NK-92 (cell line): ENCODE results near the gene PDSS2.
"Not testable (repeated sequence)": the region's sequence is repeated elsewhere in the genome, so short reads cannot be mapped to it uniquely, and the experiment has no call there.

Source experiments
- DNase-seq: peaks from one replicate; lab custom pipeline; 2025; ENCODE audit not compliant: unreplicated experiment; lab: John Stamatoyannopoulos, UW

The PDSS2 gene

GRCh38 chr6:107329063-107329860 is 130.1 kb downstream of the PDSS2 start:
- no peak for DNase-seq

- DNase-seq: no peak
Observed at GRCh38 chr6:107328081-107328480, 131.3 kb downstream of the PDSS2 start.

DNA sequence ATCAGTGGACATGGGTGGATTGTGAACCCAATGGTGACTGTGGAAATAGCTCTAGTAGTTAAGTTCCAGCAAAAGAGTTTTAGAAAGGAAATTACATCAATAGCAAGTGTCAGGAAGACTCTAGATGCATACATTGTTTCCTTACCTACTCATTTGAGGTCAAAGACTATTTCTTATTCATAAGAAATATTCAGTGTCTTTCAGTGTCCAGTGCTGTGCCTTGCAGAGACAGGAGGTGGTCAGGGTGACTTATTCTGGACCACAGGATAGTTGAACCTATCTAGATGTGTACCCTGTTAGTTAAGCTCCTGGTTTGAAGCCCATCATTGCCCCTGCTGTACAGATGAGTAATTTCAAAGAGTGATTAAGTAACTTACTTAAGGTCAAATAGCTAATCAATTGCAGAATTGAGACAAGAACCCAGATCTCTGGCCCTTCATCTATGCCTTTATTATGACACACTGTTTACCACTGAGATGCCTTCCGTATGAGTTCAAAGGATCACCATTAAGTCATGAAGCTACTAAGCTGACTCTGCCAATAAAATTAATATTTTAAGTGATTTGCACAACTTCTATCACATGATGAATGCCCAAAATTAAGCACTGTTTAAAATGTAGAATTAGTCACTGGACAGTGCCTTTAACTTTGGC is 136.1 kb downstream of the PDSS2 start:
- DNase-seq: no peak

GRCh38 chr6:107321793-107322192 is 137.6 kb downstream of the PDSS2 start:
- no peak for DNase-seq

DNA sequence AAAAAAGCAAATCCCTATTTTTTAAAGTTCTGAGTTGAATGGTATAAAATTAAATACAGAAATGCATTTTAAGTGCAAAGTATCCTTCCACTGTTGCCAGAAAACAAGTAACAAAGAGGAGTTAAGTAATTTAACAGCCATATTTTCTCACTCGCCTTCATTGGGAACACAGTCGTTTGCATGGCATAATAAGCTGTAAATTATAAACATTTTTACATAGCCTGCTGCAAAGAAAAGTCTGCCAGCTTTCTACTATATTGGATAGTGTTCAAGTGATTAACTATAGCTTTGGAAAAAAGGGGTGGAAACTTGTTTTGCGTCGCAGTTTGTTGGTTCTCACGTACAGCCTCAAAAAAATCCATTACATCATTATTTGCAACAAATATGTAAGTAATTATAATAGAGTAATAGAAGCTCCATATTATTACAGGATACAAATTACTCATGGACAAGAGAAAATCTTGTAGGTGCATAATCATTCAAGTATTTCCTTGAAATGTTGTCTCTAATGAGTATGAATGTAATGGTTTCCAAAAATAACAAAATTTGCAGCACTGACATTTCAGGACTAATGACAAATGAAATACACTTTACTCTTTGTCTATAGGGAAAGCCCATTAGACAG is 139.3 kb downstream of the PDSS2 start:
- DNase-seq: no peak

- no peak for DNase-seq
Observed at GRCh38 chr6:107318100-107318736, 141.1 kb downstream of the PDSS2 start.

DNA sequence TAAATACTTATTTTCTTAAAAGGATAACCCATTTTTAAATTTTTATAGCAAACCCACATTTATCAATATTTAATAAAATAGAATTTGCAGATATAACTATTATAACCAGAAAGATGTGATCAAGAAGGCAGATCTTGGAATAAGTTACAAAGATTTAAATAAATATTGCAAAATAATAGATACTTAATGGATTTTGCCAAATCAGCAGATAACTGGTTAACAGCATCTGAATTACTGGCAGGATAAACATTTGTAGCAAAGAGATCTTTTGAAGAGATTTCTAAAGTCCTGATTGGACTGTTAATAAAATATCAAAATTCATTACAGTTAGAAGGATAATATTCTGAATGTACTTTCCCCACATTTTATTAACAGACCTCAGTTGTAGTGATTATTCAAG is 144.2 kb downstream of the PDSS2 start:
- DNase-seq: no peak

GRCh38 chr6:107314531-107314939 is 144.8 kb downstream of the PDSS2 start:
- DNase-seq: no peak

- no peak for DNase-seq
Observed at GRCh38 chr6:107313776-107314175, 145.6 kb downstream of the PDSS2 start.

DNA sequence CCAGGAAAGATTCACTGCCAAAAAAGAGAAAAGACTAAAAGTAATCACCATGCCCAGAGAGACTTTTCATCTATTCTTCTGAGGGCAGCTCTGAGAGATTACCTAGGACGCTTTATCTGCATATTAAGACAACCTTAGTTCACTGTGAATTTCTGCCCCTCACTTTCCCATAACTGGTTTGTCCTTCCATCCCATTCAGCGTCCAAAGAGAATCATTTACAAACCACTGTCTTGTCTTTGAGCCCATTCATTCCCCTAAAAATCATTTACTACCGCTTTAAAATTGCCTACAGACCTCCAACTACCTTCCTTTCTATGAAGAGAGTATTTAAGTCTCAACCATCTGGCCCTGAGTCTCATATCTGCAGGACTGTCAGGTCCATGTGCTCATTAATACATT is 149.0 kb downstream of the PDSS2 start:
- DNase-seq: no peak

DNA sequence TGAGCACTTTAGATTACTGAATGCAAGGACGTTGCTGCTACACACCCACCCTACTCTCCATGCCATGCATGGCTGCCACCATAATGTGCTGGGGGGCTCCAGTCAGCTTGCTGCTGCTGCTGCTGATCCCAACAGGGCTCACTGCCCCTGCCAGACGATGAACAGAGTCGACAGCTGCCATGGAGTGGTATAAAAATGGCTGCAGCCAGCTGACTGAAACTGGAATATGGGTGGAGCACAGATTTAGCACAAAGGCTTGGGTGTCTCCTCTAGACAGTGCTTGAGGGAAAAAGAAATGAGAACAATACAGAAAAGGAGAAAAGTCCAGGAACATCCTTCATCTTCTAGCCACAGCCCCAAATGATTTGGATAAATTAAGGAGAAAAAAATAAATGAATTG is 150.7 kb downstream of the PDSS2 start:
- no peak for DNase-seq

DNA sequence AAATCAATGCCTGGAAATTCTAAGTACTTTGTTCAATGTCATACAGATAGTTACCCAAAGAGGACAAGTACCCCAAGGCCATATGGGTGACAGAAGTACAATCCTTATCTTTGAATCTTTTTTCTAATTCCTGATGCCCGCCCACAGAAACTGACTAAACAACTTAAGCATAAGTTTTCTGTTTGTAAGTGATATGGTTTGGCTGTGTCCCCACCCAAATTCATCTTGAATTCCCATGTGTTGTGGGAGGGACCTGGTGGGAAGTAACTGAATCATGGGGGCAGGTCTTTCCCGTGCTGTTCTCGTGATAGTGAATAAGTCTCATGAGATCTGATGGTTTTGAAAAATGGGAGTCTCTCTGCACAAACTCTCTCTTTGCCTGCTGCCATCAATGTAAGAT is 153.4 kb downstream of the PDSS2 start:
- DNase-seq: not testable (repeated sequence)

DNA sequence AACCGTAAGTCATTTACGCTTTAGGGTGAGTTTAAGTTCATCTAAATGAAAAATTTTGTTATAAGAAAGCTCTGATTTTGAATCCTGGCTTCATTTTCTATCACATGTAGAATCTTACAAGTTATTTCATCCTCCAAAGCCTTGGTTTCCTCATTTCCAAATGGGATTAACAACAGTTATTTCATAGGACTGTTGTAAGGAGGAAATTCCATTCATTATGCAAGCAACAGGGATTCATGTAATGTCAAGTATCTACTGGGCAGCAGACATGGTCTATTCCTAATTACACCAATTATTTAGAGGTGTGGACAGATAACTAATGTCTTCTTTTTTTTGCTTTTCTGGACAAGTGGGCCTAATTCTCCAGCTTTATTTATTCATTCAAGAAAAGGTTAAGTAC is 154.0 kb downstream of the PDSS2 start:
- DNase-seq: no peak

DNA sequence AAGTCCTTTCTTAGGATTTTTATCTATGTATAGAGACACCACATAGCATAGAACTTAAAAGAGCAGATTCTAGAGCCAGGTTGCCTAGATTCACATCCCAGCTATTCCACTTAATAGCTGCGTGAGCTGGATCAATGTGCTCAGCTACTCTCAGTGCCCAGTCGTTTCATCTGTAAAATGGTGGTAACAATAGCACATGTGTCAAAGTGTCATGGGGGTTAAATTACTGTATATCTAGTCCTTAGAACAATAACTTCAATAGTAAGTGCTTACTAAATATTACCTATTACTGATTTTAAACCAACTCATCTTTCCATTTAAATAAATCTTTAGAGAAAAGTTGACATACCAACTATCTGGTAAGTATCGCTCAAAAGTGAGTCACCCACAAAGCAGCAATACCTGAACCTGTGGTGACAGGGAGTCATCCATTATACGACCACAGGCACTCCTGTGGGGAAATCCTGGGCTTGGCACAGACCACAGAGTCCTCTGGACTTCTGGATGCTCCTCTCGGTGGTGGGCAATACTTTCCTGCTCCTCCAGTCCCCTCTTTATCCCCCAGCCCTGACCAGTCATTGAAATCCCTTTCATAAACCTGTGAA is 154.8 kb downstream of the PDSS2 start:
- no peak for DNase-seq

GRCh38 chr6:107293350-107293749 is 166.0 kb downstream of the PDSS2 start:
- no peak for DNase-seq

DNA sequence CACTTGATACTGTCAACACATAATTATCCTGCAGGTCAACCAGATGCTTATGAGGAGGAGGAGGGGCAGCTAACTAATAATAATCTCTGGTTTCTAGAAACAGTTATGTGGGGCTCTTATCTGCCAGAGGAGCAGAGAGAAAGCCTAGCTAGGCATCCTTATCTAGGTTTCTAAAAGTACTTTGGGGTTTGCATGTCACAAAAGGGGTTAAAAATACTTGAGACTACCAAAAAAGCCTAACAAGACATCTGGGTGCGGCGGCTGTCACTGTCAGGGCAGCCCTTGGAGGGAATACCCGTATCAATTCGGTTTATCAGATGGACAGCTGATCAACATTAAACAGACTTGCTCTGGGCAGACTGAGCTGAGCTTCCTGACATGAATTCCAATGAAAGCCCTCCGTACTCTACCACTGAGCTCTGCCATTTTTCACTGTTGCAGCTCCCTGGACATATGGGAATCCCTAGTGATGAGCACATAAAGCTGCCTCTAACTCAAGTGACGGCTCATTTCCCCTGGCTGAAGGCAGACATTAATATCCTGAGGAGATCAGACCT is 166.6 kb downstream of the PDSS2 start:
- no peak for DNase-seq

DNA sequence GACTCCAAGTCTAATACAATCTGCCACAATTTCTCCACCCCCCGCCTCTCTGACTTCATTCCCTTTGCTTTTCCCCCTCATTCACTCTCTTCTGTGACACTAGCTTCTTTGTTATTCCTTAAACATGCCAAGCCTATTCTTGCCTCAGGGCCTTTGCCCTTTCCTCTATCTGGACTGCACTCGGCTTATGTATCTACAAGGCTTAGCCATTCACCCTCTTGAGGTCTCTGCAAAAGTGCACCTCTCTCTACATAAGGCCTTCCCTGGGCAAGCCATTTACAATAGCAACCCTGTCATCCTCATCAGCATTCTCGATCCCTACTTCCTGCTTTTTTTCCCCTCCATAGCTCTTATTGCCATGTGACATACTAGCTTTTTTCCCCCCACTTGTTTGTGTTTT is 168.9 kb downstream of the PDSS2 start:
- DNase-seq: no peak

- not testable (repeated sequence) for DNase-seq
Observed at GRCh38 chr6:107289258-107289657, 170.1 kb downstream of the PDSS2 start.

GRCh38 chr6:107285683-107286082 is 173.7 kb downstream of the PDSS2 start:
- DNase-seq: not testable (repeated sequence)

- DNase-seq: no peak
Observed at GRCh38 chr6:107284805-107285204, 174.6 kb downstream of the PDSS2 start.

DNA sequence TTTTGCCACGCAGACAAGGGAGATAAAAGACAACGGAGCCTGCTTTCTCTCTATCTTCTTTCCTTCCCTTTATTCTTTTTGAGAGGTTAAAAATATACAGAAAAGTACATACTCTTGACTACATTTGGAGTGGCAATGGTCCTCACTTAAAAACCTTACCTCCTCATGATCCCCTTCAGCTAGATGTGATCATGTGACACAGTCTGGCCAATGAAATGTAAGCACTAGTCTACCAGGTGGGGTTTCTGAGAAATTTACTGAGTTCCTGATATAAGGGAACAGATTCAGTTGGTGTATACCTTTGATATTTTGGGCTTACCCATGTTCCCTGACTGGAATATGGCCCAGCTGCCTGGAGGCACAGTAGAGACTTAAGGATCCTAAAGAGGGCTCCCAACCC is 178.6 kb downstream of the PDSS2 start:
- DNase-seq: no peak
